ENCODE results near the gene CD83.

- no peak for TF ChIP-seq IRF2 (CRISPR knock-in tag; IDR thresholded peaks at IDR 0.05; ENCODE audit: borderline replicate concordance, low read depth)
- TF ChIP-seq PRDM15 (CRISPR knock-in tag; IDR thresholded peaks at IDR 0.05) = no peak
Measured at GRCh38 chr6:14177413-14178082, 60.0 kb downstream of the CD83 start.

Data from WTC11 (cell line).